Mucosa of gallbladder (tissue), 1 donor: ENCODE data around the gene FLNA. TPM values are rescaled to one million over a fixed set of nuclear protein-coding genes. Genes with fewer than 3 reads are reported as not detected.
A peak's percentile ranks its signal among the peaks of the same experiment; 100 is the strongest.
"Not testable (repeated sequence)": the region's sequence is repeated elsewhere in the genome, so short reads cannot be mapped to it uniquely, and the experiment has no call there.

ENCODE experiments used
- DNase-seq: peaks from one replicate; pipeline ENCODE4 v3.0.0-alpha.2; 2020; ENCODE audit warnings: low spot score
- total RNA-seq: library from RNA; stranded (reverse); gene quantifications from one replicate; pipeline ENCODE4 v1.2.1, GENCODE V29; 2021
- donor health status: DM: no; HTN: no; CAD: no.

The FLNA gene
- total RNA-seq, 1 donor from 2014 or later: 2,367 TPM

- peak; percentile 69 for DNase-seq
Measured at GRCh38 chrX:154308108-154308946, 66.1 kb downstream of the FLNA start.

- DNase-seq: no peak
Measured at GRCh38 chrX:154307202-154307601, 67.2 kb downstream of the FLNA start.

GRCh38 chrX:154305541-154306205, 68.8 kb downstream of the FLNA start:
- DNase-seq: no peak

DNA sequence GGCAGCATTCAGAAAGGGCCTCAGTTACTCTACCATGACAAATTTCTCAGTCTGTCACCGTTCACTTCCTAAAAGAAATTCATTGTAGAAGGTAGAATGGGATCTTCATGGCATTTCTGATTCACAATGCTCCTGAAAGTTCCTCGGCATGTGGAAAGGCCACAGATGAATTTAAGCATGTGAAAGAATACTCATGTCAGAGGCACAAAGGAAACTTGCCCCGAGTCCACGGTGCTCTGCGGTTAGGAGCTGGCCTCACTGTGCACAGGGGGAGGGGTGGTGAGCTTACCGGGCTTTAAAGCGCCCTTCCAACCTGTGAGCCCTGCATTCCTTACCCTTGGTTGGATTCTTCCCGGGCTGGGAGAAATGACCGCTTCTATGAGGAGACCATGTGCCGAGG, 69.6 kb downstream of the FLNA start:
- DNase-seq: no peak

DNA sequence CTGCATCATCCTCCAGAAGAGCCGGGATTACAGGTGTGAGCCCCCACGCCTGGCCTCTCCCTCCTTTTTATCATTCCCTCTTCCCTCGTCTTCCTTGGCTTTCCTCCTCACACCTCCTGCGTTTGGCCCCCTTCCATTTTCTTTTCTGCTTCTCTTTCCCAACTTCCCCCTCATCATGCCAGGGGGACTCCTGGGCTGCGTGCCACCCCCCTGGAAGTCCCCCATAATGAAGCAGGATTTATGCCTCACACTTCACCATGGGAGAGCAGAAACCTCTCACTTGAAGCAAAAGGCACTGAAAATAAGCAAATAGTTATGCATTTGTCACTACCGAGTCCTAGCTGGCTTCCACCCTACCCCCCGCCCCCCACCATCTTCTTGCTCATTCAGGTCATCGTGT, 71.0 kb downstream of the FLNA start:
- DNase-seq: no peak

- DNase-seq: not testable (repeated sequence)
Measured at GRCh38 chrX:154302998-154303397, 71.4 kb downstream of the FLNA start.

- DNase-seq: no peak
Measured at GRCh38 chrX:154300816-154301215, 73.6 kb downstream of the FLNA start.

Other genes starting within 250 kb of the FLNA start
- not detected for gene OPN1LW, start 230.4 kb downstream of the FLNA start, total RNA-seq
- not detected for gene OPN1MW, start 192.0 kb downstream of the FLNA start, total RNA-seq
- not detected for gene OPN1MW2, start 154.9 kb downstream of the FLNA start, total RNA-seq
- not detected for gene OPN1MW3, start 117.1 kb downstream of the FLNA start, total RNA-seq
- gene TEX28, start 79.5 kb downstream of the FLNA start, total RNA-seq: not detected
- gene TKTL1, start 78.8 kb downstream of the FLNA start, total RNA-seq: not detected
- gene EMD, start 4.7 kb upstream of the FLNA start, total RNA-seq: 62.6 TPM
- gene RPL10, start 23.7 kb upstream of the FLNA start, total RNA-seq: 1,937 TPM
- 28.2 TPM for gene DNASE1L1, start 34.6 kb upstream of the FLNA start, total RNA-seq
- gene TAFAZZIN, start 36.9 kb upstream of the FLNA start, total RNA-seq: 49.8 TPM
- 108 TPM for gene ATP6AP1, start 54.0 kb upstream of the FLNA start, total RNA-seq
- 157 TPM for gene GDI1, start 62.5 kb upstream of the FLNA start, total RNA-seq
- 71.3 TPM for gene FAM50A, start 69.5 kb upstream of the FLNA start, total RNA-seq
- gene PLXNA3, start 83.6 kb upstream of the FLNA start, total RNA-seq: 75.6 TPM
- 26.3 TPM for gene LAGE3, start 104.6 kb upstream of the FLNA start, total RNA-seq
- gene UBL4A, start 112.0 kb upstream of the FLNA start, total RNA-seq: 38.2 TPM
- 32.2 TPM for gene SLC10A3, start 116.0 kb upstream of the FLNA start, total RNA-seq
- 75.3 TPM for gene FAM3A, start 141.6 kb upstream of the FLNA start, total RNA-seq
- 119 TPM for gene G6PD, start 172.2 kb upstream of the FLNA start, total RNA-seq
- gene IKBKG, start 173.0 kb upstream of the FLNA start, total RNA-seq: 31.2 TPM
- not detected for gene CTAG1A, start 210.5 kb upstream of the FLNA start, total RNA-seq
- not detected for gene CTAG1B, start 244.6 kb upstream of the FLNA start, total RNA-seq